ENCODE data around the gene PHYHD1. TPM values are rescaled to one million over a fixed set of nuclear protein-coding genes. Genes with fewer than 3 reads are reported as not detected.
A peak's percentile ranks its signal among the peaks of the same experiment; 100 is the strongest.

The PHYHD1 gene
- total RNA-seq, 1 donor from 2014 or later, result 23.6 TPM

DNA sequence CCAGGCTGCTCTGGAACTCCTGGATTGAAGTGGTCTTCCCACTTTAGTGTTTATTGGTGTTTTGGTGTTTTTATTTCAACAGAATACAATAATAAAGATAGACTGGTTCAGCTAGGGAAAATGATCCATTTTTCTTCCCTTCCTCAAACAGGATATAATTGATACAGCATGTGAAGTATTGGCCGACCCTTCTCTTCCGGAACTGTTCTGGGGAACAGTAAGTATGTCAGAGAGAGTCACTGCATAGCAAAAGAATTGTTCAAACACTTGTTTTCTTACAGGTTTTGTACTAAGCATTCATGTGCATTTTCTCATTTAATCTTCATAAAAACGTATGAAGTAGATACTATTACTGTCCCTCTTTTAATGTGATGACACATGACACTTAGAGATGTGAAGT lies 58.3 kb downstream of the PHYHD1 start:
- Histone ChIP-seq H3K9me3 (no peaks in the 10 kb centered on the region), H3K27ac (no peak overlapping the region), H3K27me3 (no peaks in the 10 kb centered on the region), H3K4me3 (no peak overlapping the region), H3K4me1 (no peaks in the 10 kb centered on the region), H3K36me3 (peaks cover 0 to 87% of the 10 kb centered on the region in 2 donors)
- TF ChIP-seq, protein P1, sequence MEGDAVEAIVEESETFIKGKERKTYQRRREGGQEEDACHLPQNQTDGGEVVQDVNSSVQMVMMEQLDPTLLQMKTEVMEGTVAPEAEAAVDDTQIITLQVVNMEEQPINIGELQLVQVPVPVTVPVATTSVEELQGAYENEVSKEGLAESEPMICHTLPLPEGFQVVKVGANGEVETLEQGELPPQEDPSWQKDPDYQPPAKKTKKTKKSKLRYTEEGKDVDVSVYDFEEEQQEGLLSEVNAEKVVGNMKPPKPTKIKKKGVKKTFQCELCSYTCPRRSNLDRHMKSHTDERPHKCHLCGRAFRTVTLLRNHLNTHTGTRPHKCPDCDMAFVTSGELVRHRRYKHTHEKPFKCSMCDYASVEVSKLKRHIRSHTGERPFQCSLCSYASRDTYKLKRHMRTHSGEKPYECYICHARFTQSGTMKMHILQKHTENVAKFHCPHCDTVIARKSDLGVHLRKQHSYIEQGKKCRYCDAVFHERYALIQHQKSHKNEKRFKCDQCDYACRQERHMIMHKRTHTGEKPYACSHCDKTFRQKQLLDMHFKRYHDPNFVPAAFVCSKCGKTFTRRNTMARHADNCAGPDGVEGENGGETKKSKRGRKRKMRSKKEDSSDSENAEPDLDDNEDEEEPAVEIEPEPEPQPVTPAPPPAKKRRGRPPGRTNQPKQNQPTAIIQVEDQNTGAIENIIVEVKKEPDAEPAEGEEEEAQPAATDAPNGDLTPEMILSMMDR (IDR thresholded peaks at IDR 0.05), result no peak
- TF ChIP-seq POLR2A (IDR thresholded peaks at IDR 0.05) (no peak), POLR2AphosphoS5 (IDR thresholded peaks at IDR 0.05; ENCODE audit: insufficient read depth in 1 of 2, low read depth in 1 of 2) (no peak)
- DNase-seq (ENCODE audit: extremely low spot score in 2 of 2), result no peak
- intact Hi-C loops (cut with DNase I), result no loop called here

DNA sequence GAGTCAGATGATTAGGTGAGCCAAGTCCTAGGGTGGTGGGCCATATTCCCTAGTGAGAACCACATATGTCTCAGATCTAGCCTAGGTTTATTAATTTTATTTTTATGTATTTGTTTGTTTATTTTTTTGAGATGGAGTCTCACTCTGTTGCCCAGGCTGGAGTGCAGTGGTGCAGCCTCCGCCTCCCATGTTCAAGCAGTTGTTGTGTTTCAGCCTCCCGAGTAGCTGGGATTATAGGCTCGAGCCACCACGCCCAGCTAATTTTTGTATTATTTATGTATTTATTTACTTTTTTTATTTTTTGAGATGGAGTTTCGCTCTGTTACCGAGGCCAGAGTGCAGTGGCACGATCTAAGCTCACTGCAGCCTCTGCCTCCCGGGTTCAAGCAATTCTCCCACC lies 62.8 kb downstream of the PHYHD1 start:
- Histone ChIP-seq H3K4me3 (no peak overlapping the region), H3K4me1 (peaks cover 11% of the 10 kb centered on the region), H3K36me3 (peaks cover 0 to 76% of the 10 kb centered on the region in 2 donors), H3K9me3 (no peaks in the 10 kb centered on the region), H3K27me3 (no peaks in the 10 kb centered on the region), H3K27ac (no peak overlapping the region)
- TF ChIP-seq POLR2AphosphoS5 (IDR thresholded peaks at IDR 0.05; ENCODE audit: insufficient read depth in 1 of 2, low read depth in 1 of 2) (no peak), POLR2A (IDR thresholded peaks at IDR 0.05) (no peak)
- TF ChIP-seq, protein P1 (IDR thresholded peaks at IDR 0.05), result no peak
- intact Hi-C loops (cut with DNase I), result no loop called here
- DNase-seq (ENCODE audit: extremely low spot score in 2 of 2), result no peak

- DNase-seq (ENCODE audit: extremely low spot score in 2 of 2), result no peak
- Histone ChIP-seq H3K4me1 (peaks cover 11% of the 10 kb centered on the region), H3K36me3 (peaks cover 0 to 78% of the 10 kb centered on the region in 2 donors), H3K4me3 (no peak overlapping the region), H3K27me3 (no peaks in the 10 kb centered on the region), H3K27ac (no peak overlapping the region), H3K9me3 (no peaks in the 10 kb centered on the region)
- TF ChIP-seq, protein P1 (IDR thresholded peaks at IDR 0.05), result no peak
- TF ChIP-seq POLR2AphosphoS5 (IDR thresholded peaks at IDR 0.05; ENCODE audit: insufficient read depth in 1 of 2, low read depth in 1 of 2), result peak in 1 of 2 donors; percentile 32
- intact Hi-C loops (cut with DNase I), result no loop called here
Observed at GRCh38 chr9:128986671-128987070, 65.9 kb downstream of the PHYHD1 start.

- TF ChIP-seq, protein P1 (IDR thresholded peaks at IDR 0.05), result no peak
- TF ChIP-seq POLR2AphosphoS5 (IDR thresholded peaks at IDR 0.05; ENCODE audit: insufficient read depth in 1 of 2, low read depth in 1 of 2), result peak in 1 of 2 donors; percentile 24
- DNase-seq (ENCODE audit: extremely low spot score in 2 of 2), result no peak
- Histone ChIP-seq H3K27ac (peak overlapping the region; percentile 49), H3K4me1 (peaks cover 11% of the 10 kb centered on the region), H3K36me3 (peaks cover 0 to 73% of the 10 kb centered on the region in 2 donors), H3K9me3 (no peaks in the 10 kb centered on the region), H3K27me3 (no peaks in the 10 kb centered on the region), H3K4me3 (no peak overlapping the region)
- intact Hi-C loops (cut with DNase I), result no loop called here
Observed at GRCh38 chr9:128987805-128988204, 67.0 kb downstream of the PHYHD1 start.

Other genes with a start within 250 kb of the PHYHD1 start
- gene SET, start 231.8 kb upstream of the PHYHD1 start, total RNA-seq, result 137 TPM
- gene PKN3, start 218.5 kb upstream of the PHYHD1 start, total RNA-seq, result 8.3 TPM
- 19.4 TPM for gene ZDHHC12, start 196.9 kb upstream of the PHYHD1 start, total RNA-seq
- gene ZER1, start 149.1 kb upstream of the PHYHD1 start, total RNA-seq, result 54.8 TPM
- gene TBC1D13, start 133.7 kb upstream of the PHYHD1 start, total RNA-seq, result 11.0 TPM
- 28.2 TPM for gene ENDOG, start 102.5 kb upstream of the PHYHD1 start, total RNA-seq
- gene SPOUT1, start 91.2 kb upstream of the PHYHD1 start, total RNA-seq, result 48.6 TPM
- gene KYAT1, start 39.0 kb upstream of the PHYHD1 start, total RNA-seq, result 11.0 TPM
- 110 TPM for gene LRRC8A, start 38.8 kb upstream of the PHYHD1 start, total RNA-seq
- gene DOLK, start 26.6 kb downstream of the PHYHD1 start, total RNA-seq, result 8.1 TPM
- gene NUP188, start 26.7 kb downstream of the PHYHD1 start, total RNA-seq, result 69.0 TPM
- gene SH3GLB2, start 107.3 kb downstream of the PHYHD1 start, total RNA-seq, result 86.2 TPM
- 35.1 TPM for gene MIGA2, start 115.6 kb downstream of the PHYHD1 start, total RNA-seq
- gene DOLPP1, start 160.1 kb downstream of the PHYHD1 start, total RNA-seq, result 3.2 TPM
- gene CRAT, start 189.8 kb downstream of the PHYHD1 start, total RNA-seq, result 59.9 TPM
- 46.2 TPM for gene PTPA, start 190.4 kb downstream of the PHYHD1 start, total RNA-seq